NK-92 (cell line): ENCODE measurements around the gene GPC1.
"Not testable (repeated sequence)": the region's sequence is repeated elsewhere in the genome, so short reads cannot be mapped to it uniquely, and the experiment has no call there.

Source experiments
- DNase-seq: peaks from one replicate; lab custom pipeline; 2025; ENCODE audit not compliant: unreplicated experiment; lab: John Stamatoyannopoulos, UW

GPC1 gene, protein sequence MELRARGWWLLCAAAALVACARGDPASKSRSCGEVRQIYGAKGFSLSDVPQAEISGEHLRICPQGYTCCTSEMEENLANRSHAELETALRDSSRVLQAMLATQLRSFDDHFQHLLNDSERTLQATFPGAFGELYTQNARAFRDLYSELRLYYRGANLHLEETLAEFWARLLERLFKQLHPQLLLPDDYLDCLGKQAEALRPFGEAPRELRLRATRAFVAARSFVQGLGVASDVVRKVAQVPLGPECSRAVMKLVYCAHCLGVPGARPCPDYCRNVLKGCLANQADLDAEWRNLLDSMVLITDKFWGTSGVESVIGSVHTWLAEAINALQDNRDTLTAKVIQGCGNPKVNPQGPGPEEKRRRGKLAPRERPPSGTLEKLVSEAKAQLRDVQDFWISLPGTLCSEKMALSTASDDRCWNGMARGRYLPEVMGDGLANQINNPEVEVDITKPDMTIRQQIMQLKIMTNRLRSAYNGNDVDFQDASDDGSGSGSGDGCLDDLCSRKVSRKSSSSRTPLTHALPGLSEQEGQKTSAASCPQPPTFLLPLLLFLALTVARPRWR

DNA sequence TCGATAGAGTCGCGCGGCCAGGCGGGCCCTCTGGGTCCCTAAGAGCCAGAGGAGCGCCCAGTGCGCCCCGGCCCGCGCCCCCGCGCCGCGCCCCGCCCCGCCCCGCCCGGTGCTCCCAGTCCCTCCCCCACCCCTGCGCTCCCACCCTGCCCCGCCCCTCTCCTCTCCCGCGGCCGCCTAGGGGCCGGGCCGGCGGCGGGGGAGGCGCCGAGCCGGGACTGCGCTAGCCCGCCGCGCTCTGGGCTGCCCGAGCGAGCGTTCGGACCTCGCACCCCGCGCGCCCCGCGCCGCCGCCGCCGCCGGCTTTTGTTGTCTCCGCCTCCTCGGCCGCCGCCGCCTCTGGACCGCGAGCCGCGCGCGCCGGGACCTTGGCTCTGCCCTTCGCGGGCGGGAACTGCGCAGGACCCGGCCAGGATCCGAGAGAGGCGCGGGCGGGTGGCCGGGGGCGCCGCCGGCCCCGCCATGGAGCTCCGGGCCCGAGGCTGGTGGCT is at the start of gene GPC1:
Gene GPC1 (plus strand): TSS at position 207 of the 491 bp plus-strand sequence. CDS start 256 bp downstream, at position 463.
- DNase-seq = no peak

DNA sequence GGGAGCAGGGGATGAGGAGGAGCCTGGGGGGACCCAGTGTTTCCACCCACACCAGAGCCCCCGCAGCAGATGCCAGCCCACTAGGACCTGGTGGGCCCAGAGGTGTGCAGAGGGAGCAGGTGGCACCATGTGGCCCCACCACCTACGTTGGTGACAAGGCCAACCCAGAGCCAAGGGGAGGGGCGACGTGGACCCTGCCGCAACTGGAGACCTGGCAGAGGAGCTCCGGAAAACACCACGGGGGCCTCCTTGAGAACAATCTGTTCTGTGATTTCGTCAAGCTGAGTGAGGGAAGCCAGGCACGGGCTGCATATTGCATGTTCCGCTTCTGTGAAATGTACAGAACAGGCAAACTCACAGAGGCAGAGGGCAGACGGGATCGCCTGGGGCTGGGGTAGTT is 49.1 kb upstream of the GPC1 start:
- DNase-seq = no peak

DNA sequence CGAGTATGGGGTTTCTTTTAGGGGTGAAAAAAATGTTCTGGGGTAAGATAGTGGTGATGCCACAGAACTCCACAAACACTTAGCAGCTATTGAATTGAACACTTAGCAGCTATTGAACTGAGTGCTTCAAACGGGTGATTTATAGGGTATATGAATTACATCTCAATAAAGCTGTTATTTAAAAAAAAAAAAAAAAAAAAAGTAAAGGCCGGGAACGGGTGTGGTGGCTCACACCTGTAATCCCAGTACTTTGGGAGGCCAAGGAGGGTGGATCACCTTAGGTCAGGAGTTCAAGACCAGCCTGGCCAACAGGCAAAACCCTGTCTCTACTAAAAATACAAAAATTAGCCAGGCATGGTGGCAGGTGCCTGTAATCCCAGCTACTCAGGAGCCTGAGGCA is 48.7 kb upstream of the GPC1 start:
- DNase-seq = not testable (repeated sequence)

- DNase-seq = no peak
Measured at GRCh38 chr2:240387325-240387668, 48.2 kb upstream of the GPC1 start.

- DNase-seq = no peak
Measured at GRCh38 chr2:240387669-240388358, 47.6 kb upstream of the GPC1 start.

DNA sequence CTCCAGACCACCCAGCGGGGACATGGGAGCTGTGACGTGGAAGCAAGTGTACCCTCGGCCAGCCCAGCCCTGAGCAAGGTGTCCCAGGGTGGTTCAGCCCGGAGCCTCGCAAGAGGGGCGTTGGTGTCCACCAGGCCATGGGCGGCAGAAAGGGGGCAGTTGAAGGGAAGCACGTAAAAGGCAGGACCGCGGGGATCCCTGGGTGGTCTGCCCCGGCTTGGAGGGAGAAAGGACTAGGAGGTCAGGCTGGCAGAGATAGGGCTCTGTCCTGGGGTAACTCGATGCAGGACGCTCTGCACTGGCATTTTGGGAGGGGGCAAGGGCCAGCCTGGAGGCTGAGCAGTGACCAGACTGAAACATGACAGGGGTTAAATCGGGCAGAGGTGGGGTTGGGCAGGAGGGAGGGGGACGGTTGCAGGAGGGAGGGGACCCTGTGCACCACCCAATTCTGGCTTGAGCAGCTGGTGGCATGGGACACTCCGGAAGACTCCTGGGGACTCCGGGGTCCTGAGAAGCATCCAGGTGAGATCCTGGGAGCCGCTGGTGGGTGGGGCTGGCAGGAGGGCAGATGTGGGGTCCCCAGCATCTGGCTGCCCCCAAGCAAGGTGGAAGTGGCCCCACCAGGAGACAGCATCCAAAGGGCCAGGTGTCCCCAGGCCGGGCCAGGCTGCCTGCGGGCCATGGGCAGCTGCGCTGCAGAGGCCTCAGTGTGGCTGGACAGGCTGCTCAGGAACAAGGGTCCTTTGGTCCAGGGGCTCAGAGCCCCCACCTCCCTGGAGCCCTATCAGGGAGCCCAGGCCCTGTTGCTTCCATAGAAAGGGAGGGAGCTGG is 46.8 kb upstream of the GPC1 start:
- DNase-seq = no peak

- no peak for DNase-seq
Measured at GRCh38 chr2:240389302-240389805, 46.1 kb upstream of the GPC1 start.

GRCh38 chr2:240390091-240391073 is 45.1 kb upstream of the GPC1 start:
- DNase-seq = no peak

DNA sequence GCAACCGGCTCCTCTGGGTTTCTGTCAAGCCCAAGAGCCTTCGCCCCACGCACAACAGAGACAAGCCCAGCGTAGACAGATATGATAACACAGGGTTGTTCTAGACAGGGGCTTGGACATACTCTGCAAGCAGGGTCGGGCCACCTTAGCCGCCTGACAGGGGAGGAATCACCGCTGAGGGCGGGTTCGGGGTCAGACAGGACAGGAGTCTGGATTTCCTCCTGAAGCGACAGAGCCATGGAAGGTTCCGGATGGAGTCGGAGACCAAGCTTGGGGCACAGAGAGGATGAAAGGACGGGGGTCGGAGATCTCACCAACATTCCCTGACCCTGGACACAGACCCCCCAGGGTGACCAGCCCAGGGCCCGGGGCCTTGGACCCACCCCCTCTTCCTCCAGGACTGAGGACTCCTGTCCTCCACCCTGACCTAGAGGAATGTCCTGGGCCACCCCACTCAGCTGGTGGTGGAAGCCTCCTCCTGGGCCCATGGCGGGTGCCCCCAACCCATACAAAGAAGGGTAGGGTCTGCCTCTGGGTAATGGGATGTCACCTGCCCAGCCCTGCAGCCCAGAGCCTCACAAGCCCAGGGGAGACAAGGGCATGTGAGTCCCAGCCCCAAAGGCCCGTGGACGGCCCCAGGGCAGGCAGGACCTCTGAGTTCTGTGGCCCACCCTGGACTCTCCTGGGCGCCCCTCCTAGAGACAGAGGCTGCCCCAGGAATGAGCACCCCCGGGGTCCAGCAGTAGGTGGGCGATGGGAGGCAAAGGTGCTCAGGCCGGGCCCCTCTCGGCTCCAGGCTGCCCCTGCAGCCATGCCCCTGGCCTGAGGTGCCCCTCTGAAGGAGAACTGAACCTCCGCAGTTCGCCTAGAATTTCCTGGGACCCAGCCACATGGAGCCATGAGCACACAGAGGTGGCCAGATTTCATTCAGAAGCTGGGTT is 44.1 kb upstream of the GPC1 start:
- no peak for DNase-seq

- no peak for DNase-seq
Measured at GRCh38 chr2:240392084-240392947, 43.1 kb upstream of the GPC1 start.

DNA sequence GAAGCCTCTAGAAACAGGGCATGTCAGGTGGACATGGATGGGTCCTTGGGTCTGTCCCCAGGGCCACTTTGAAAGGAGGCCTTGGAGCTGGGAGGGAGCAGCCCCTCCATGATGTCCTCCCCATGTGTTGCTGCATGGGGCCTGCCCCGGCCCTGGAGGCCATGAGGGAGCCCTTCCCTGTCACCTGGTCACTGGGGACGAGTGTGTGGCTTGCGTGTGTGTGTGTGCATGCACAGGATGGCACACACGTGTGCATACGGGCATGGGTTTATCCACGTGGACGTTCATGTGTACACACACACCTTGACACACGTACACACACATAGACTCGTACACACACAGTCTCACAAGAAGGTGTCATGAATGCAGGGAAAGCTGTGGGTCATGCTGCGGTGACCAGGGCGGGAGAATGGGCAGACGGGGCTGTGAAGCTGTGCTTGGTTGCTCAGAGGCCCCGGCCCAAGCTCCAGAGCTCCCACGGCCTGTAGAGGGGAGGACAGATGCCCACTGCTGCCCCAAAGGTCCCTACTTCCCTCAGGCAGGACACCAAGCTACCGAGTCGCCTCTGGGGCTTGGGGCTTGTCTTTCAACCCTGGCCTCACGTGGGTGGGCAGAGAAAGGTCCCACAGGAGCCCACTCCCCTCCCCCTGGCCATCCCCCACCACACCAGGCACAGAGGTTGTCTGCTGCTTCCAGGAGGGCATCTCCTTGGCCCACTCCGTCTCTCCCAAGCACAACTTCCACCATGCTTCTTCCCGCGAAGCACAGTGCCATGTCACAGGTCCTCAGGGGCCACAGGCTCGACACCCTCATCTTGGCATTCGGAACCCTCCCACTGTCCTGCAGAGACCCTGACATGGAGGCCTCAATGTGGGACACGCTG is 42.3 kb upstream of the GPC1 start:
- DNase-seq = no peak

- DNase-seq = no peak
Measured at GRCh38 chr2:240393831-240394410, 41.5 kb upstream of the GPC1 start.

DNA sequence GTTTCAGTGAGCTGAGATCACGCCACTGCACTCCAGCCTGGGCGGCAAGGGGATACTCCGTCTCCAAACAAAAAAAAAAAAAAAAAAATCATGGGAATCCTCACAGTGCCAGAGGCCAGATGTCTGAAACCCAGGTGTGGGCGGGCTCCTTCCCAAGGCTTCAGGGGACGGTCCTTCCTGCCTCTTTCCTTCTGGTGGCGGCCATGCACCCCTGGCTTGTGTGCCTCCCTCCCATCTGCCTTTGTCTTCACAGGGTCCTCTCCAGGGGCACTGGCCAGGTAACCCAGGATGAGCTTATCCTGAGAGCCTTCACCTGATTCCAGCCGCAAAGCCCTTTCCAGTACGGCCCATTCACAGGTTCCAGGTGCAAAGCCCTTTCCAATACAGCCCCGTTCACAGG is 40.9 kb upstream of the GPC1 start:
- DNase-seq = no peak

GRCh38 chr2:240395448-240395847 is 40.0 kb upstream of the GPC1 start:
- DNase-seq = no peak

DNA sequence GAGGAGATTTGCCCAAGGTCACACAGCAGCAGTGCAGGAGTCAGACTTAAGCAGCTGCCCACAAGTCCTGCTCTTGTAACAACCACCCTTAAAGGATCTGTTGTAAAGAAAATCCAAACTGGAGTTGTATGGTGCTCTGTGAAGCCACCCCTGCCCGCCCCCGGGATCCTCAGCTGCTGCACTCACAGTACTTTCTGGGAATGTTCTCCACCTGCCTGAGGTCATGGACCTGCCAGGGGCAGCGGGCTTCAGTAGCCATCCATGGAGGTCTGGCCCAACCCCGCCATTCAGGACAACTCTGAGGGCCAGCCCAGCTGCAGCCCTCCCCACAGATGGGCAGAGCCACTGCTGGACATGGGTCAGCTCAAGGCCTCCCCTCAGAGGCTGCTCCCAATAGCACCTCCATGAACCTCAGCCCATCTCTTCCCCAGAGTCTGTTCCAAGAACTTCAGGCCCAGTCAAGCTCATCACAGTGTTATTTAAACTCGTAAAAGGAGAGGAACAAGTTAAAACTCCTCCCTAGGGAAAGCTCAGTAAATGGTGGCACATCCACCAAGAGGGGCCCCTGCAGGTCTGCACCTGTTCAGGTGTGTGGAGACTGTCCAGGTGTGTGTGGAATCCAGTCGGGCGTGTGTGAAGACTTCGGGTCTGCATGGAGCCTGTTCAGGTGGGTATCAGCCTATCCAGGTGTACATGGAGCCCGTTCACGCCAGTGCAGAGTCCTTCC is 39.4 kb upstream of the GPC1 start:
- DNase-seq = no peak
